Pancreas (tissue), 10 donors: ENCODE data around the gene SLC5A1. TPM values are rescaled to one million over a fixed set of nuclear protein-coding genes. Genes with fewer than 3 reads are reported as not detected.

Experiments used
- ATAC-seq, 4 donors: fragments of 200-7000 bp; cut with Tn5 transposase; one replicate each; pipeline versions ENCODE4 v1.8.0 to v1.9.1; 2020; ENCODE audit warnings: mild to moderate bottlenecking in 4 of 4, moderate library complexity in 4 of 4
- DNase-seq, 6 donors: peaks; one replicate each; pipeline ENCODE4 v3.0.0-alpha.2; 2020
- FAIRE-seq: peaks from 2 replicates; lab custom pipeline; 2012; peaks lifted over from hg19 to GRCh38; lab: Jason Lieb, UNC
- H3K27ac ChIP-seq, 4 donors: fragments of 200-600 bp; sonication (generic); 1 replicate in 3 of 4; 2 replicates in 1 of 4; pipeline versions ENCODE4 v1.5.0 to v1.8.0; 2020
- H3K27me3 ChIP-seq, 4 donors: fragments of 200-600 bp; one replicate each; pipeline ENCODE4 v1.8.0; 2021
- H3K36me3 ChIP-seq, 3 donors: fragments of 200-600 bp; sonication (generic) in 1 of 3; one replicate each; pipeline versions ENCODE4 v1.5.0 to v1.8.0; 2020 to 2021
- H3K4me1 ChIP-seq, 3 donors: fragments of 200-600 bp; one replicate each; pipeline ENCODE4 v1.8.0; 2021
- H3K4me3 ChIP-seq, 4 donors: fragments of 200-600 bp; sonication (generic) in 2 of 4; one replicate each; pipeline versions ENCODE4 v1.5.0 to v1.8.0; 2020 to 2021
- H3K9me3 ChIP-seq, 4 donors: fragments of 200-600 bp; one replicate each; pipeline ENCODE4 v1.8.0; 2021
- WGBS, 2 donors: extraction: QIAGEN DNeasy Blood & Tissue Kit; methylation state at CpG; one replicate each; pipeline ENCODE4 v1.1.7; 2013; 5-methylcytosine and 5-hydroxymethylcytosine counted together
- intact Hi-C, 3 donors: fragments of 100-400 bp; cut with DNase I; formaldehyde crosslinking; loops; one replicate each; pipeline versions ENCODE4 v1.11.1 to v1.14.2; 2022
- polyA plus RNA-seq, 2 donors: library from polyadenylated mRNA; stranded (reverse); fragments of 200-250 nt; gene quantifications; one replicate each; pipeline ENCODE4 v1.2.3, GENCODE V29; 2013
- total RNA-seq, 6 donors: library from RNA; stranded (reverse); fragmentation: NEBNext Ultra II Directional in 4 of 6; extraction: Animal tissue kit (Norgen Biotek cat#: 25700) in 4 of 6; gene quantifications; one replicate each; pipeline versions ENCODE4 v1.2.1 to v1.2.4, GENCODE V29; 2021 to 2023
- TF ChIP-seq, protein P1 (sequence below), 4 donors: fragments of 200-600 bp; sonication (generic) in 3 of 4; IDR thresholded peaks; one replicate each; pipeline versions ENCODE4 v1.5.0 to v1.8.0; 2021; ENCODE audit warnings: antibody characterized with exemption in 4 of 4
- donor health status: healthy with polysubstance abuse.
- donor health status: DM: no; HTN: no; CAD: no; lungs with moderate emphysema.
- donor health status: DM: no; HTN: no; CAD: no.
- donor health status: control.
- donor health status: control.
- donor health status: Bipolar disorder and iron deficiency.
- donor health status: DM: yes; HTN: yes; CAD: no.
- donor health status: DM: no; HTN: no; CAD: no.
- donor health status: DM: no; HTN: no; CAD: no.
- donor health status: DM: yes; HTN: yes; CAD: no.

SLC5A1 gene
- total and polyA plus RNA-seq, 8 donors = 0.51 to 5.9 (median 2.6) TPM

DNA sequence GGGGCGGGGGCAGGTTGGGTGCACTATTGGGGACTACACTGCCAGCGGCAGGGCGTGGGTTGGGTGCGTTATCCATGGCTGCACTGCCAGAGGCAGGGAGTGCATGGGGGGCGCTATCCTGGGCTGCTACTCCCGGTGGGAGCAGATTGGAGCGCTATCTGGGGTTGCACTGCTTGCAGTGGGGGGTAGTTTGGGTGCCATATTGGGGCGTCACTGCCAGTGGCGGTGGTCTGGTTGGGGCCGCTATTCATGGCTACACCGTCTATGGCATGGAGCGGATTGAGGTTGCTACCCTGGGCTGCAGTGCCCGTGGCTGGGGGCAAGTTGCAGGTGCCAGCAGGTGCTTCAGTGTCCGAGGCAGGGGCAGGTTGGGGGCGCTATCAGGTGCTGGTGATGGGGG lies 79.8 kb downstream of the SLC5A1 start:
- Histone ChIP-seq H3K4me3 (no peak overlapping the region), H3K36me3 (no peaks in the 10 kb centered on the region), H3K4me1 (no peaks in the 10 kb centered on the region), H3K27me3 (no peaks in the 10 kb centered on the region), H3K9me3 (no peaks in the 10 kb centered on the region), H3K27ac (no peak overlapping the region)
- no peak for ATAC-seq
- intact Hi-C loops = no loop called here
- FAIRE-seq = no peak
- DNase-seq = peak in 1 of 6 donors; percentile 47
- WGBS, 2 donors = 78 to 85% methylated on average over 15 of the region's 15 CpGs
- TF ChIP-seq, protein P1, sequence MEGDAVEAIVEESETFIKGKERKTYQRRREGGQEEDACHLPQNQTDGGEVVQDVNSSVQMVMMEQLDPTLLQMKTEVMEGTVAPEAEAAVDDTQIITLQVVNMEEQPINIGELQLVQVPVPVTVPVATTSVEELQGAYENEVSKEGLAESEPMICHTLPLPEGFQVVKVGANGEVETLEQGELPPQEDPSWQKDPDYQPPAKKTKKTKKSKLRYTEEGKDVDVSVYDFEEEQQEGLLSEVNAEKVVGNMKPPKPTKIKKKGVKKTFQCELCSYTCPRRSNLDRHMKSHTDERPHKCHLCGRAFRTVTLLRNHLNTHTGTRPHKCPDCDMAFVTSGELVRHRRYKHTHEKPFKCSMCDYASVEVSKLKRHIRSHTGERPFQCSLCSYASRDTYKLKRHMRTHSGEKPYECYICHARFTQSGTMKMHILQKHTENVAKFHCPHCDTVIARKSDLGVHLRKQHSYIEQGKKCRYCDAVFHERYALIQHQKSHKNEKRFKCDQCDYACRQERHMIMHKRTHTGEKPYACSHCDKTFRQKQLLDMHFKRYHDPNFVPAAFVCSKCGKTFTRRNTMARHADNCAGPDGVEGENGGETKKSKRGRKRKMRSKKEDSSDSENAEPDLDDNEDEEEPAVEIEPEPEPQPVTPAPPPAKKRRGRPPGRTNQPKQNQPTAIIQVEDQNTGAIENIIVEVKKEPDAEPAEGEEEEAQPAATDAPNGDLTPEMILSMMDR (IDR thresholded peaks at IDR 0.05) = no peak

DNA sequence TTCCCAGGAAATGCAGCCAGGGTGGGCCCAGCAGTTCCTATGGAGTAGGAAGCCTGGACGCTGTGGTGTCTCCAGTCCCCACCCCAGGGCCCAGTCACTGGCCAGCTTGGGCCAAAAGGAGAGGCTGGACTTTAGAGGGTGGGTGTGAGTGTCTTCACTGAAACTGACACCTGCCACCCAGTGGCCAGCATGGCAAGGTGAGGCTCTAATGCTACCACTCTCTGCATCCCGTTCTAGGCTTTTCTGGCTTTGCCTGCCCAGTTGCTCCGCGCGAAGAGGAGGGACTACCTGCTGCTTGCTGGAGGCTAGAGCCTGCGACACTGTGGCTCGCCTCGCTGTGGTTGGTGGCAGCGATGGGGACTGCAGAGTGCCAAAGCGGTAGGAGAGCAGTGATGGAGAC lies 80.6 kb downstream of the SLC5A1 start:
- ATAC-seq = no peak
- DNase-seq = no peak
- Histone ChIP-seq H3K9me3 (no peaks in the 10 kb centered on the region), H3K27me3 (no peaks in the 10 kb centered on the region), H3K27ac (no peak overlapping the region), H3K4me1 (no peaks in the 10 kb centered on the region), H3K36me3 (no peaks in the 10 kb centered on the region), H3K4me3 (no peak overlapping the region)
- intact Hi-C loops = no loop called here
- TF ChIP-seq, protein P1 (IDR thresholded peaks at IDR 0.05) = no peak
- FAIRE-seq = no peak
- WGBS, 2 donors = 66 to 72% methylated on average over 10 of the region's 10 CpGs

DNA sequence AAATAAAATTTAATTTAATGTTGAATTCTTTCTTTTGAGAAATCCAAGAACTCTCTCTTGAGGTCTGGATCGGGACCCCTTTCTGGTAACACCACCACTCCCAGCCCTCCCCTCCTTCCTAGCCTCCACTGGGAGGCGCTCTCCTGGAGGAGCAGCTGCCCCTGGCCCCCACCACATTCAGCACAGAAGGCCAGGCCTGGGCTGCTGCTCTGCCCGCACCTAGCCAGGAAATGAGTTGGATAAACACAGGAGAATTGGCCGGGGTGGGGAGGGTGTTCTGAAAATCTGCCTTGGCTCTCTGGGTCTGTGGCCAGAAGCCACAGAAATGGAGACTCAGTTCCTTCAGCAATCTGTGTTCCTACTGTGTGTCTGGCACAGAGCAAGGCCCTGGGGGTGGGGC lies 84.8 kb downstream of the SLC5A1 start:
- DNase-seq (no peak), ATAC-seq (no peak), FAIRE-seq (no peak)
- intact Hi-C loops = no loop called here
- no peaks in the 10 kb centered on the region for H3K36me3 ChIP-seq
- 73 to 80% methylated on average over 4 of the region's 4 CpGs for WGBS, 2 donors
- H3K4me3 ChIP-seq = no peak overlapping the region
- no peaks in the 10 kb centered on the region for H3K9me3 ChIP-seq
- no peak overlapping the region for H3K27ac ChIP-seq
- H3K4me1 ChIP-seq = no peaks in the 10 kb centered on the region
- H3K27me3 ChIP-seq = no peaks in the 10 kb centered on the region
- TF ChIP-seq, protein P1 (IDR thresholded peaks at IDR 0.05) = no peak

DNA sequence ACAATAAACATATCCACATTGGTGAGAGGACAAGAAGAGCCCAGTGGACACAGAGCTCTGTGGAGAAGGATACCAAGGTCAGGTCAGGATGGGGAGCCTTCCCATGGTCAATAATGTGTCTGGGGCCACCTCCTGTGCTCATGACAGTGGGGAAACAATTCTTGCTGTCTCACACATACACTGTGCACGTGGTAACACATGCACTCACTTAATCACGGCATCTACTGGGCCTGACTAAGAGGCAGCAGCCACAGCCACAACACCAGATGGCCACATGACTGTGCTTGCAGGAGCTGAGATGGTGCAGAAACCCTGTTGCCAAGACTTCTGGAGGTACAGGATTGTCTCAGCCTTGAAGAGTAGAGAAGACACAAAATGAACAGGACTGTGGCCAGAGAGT lies 87.4 kb downstream of the SLC5A1 start:
- FAIRE-seq = no peak
- intact Hi-C loops = no loop called here
- WGBS, 2 donors = 60 to 69% methylated on average over 2 of the region's 2 CpGs
- Histone ChIP-seq H3K4me3 (no peak overlapping the region), H3K27me3 (no peaks in the 10 kb centered on the region), H3K27ac (no peak overlapping the region), H3K36me3 (no peaks in the 10 kb centered on the region), H3K4me1 (no peaks in the 10 kb centered on the region), H3K9me3 (no peaks in the 10 kb centered on the region)
- TF ChIP-seq, protein P1 (IDR thresholded peaks at IDR 0.05) = no peak
- DNase-seq = no peak
- no peak for ATAC-seq

DNA sequence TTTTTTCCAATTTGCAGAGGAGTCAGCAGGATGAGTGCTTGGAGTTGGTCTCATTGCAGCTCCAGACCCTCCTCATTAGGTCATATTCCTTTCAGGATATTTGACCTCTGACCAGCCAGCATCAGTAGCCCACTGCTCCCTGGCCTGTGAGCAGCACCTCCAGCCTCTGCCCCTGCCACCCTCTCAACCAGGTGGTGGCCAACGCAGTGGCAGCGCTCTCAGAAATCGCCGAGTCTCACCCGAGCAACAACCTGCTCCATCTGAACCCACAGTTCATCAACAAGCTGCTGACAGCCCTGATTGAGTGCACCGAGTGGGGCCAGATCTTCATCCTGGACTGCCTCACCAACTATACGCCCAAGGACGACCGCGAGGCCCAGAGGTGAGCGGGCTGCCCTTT lies 89.1 kb downstream of the SLC5A1 start:
- DNase-seq = no peak

More for the DNA sequence above, 89.1 kb downstream of the SLC5A1 start:
- WGBS, 2 donors = 74 to 82% methylated on average over 11 of the region's 11 CpGs
- H3K27ac ChIP-seq = no peak overlapping the region
- H3K4me1 ChIP-seq = no peaks in the 10 kb centered on the region
- intact Hi-C loops = no loop called here
- H3K4me3 ChIP-seq = no peak overlapping the region
- TF ChIP-seq, protein P1 (IDR thresholded peaks at IDR 0.05) = no peak
- no peaks in the 10 kb centered on the region for H3K9me3 ChIP-seq
- no peaks in the 10 kb centered on the region for H3K27me3 ChIP-seq
- ATAC-seq (no peak), FAIRE-seq (no peak)
- no peaks in the 10 kb centered on the region for H3K36me3 ChIP-seq
